HG03175 (cell line): ENCODE measurements around the gene SUZ12.
"Not testable (repeated sequence)": the region's sequence is repeated elsewhere in the genome, so short reads cannot be mapped to it uniquely, and the experiment has no call there.

Experiments used
- ATAC-seq: cut with Tn5 transposase; IDR thresholded peaks from one replicate; pipeline ENCODE4 v1.9.1; 2021; ENCODE audit warnings: mild to moderate bottlenecking, moderate library complexity; ENCODE audit not compliant: unreplicated experiment

SUZ12 gene

GRCh38 chr17:31936615-31937609, at the start of gene SUZ12:
Gene SUZ12, plus strand, starts transcription at chr17:31937007. Its CDS starts 240 bp downstream, at chr17:31937247.
- peak; percentile 93 for ATAC-seq

- ATAC-seq, result no peak
Observed at GRCh38 chr17:31888124-31888523, 48.7 kb upstream of the SUZ12 start.

GRCh38 chr17:31900877-31901276, 35.9 kb upstream of the SUZ12 start:
- no peak for ATAC-seq

GRCh38 chr17:31902693-31903092, 34.1 kb upstream of the SUZ12 start:
- no peak for ATAC-seq

GRCh38 chr17:31903401-31903800, 33.4 kb upstream of the SUZ12 start:
- no peak for ATAC-seq

GRCh38 chr17:31907342-31907962, 29.4 kb upstream of the SUZ12 start:
- ATAC-seq, result no peak

- no peak for ATAC-seq
Observed at GRCh38 chr17:31908386-31908785, 28.4 kb upstream of the SUZ12 start.

- not testable (repeated sequence) for ATAC-seq
Observed at GRCh38 chr17:31912705-31913104, 24.1 kb upstream of the SUZ12 start.

GRCh38 chr17:31915456-31916100, 21.2 kb upstream of the SUZ12 start:
- no peak for ATAC-seq

GRCh38 chr17:31916491-31917064, 20.2 kb upstream of the SUZ12 start:
- ATAC-seq, result no peak

GRCh38 chr17:31917065-31917529, 19.7 kb upstream of the SUZ12 start:
- ATAC-seq, result no peak

GRCh38 chr17:31917721-31918120, 19.1 kb upstream of the SUZ12 start:
- ATAC-seq, result not testable (repeated sequence)

- ATAC-seq, result no peak
Observed at GRCh38 chr17:31918701-31919128, 18.1 kb upstream of the SUZ12 start.

GRCh38 chr17:31919802-31920525, 16.8 kb upstream of the SUZ12 start:
- ATAC-seq, result no peak

GRCh38 chr17:31926100-31926729, 10.6 kb upstream of the SUZ12 start:
- no peak for ATAC-seq

- ATAC-seq, result no peak
Observed at GRCh38 chr17:31931756-31932155, 5.1 kb upstream of the SUZ12 start.

- ATAC-seq, result no peak
Observed at GRCh38 chr17:31935512-31935911, 1.3 kb upstream of the SUZ12 start.

- ATAC-seq, result not testable (repeated sequence)
Observed at GRCh38 chr17:31937926-31938641, 1.3 kb downstream of the SUZ12 start.

- not testable (repeated sequence) for ATAC-seq
Observed at GRCh38 chr17:31941916-31942315, 5.1 kb downstream of the SUZ12 start.
